Peyer's patch (tissue), 4 donors: Measurements from ENCODE around the gene APOC3. TPM values are rescaled to one million over a fixed set of nuclear protein-coding genes. Genes with fewer than 3 reads are reported as not detected.

Experiments used
- DNase-seq, 3 donors: peaks; one replicate each; pipeline ENCODE4 v3.0.0-alpha.2; 2017 to 2019
- H3K27ac ChIP-seq, 4 donors: fragments of 200-600 bp; sonication (generic); one replicate each; pipeline ENCODE4 v1.5.1; 2016 to 2019
- H3K27me3 ChIP-seq, 2 donors: fragments of 200-600 bp; sonication (generic); one replicate each; pipeline ENCODE4 v1.5.1; 2019
- H3K36me3 ChIP-seq, 3 donors: fragments of 200-600 bp; sonication (generic); one replicate each; pipeline ENCODE4 v1.5.1; 2016 to 2019
- H3K4me1 ChIP-seq, 4 donors: fragments of 200-600 bp; sonication (generic); one replicate each; pipeline ENCODE4 v1.5.1; 2016 to 2019
- H3K4me3 ChIP-seq, 4 donors: fragments of 200-600 bp; sonication (generic); 1 replicate in 3 of 4; 2 replicates in 1 of 4; pipeline ENCODE4 v1.5.1; 2016 to 2019; ENCODE audit warnings: mild to moderate bottlenecking in 1 of 4
- H3K9me3 ChIP-seq, 4 donors: fragments of 200-600 bp; sonication (generic); one replicate each; pipeline ENCODE4 v1.5.1; 2016 to 2019; ENCODE audit warnings: mild to moderate bottlenecking in 1 of 4
- CTCF ChIP-seq, 6 experiments: fragments of 450-650 bp in 4 of 6; fragments of 200-600 bp in 2 of 6; sonication (generic) in 1 of 6; IDR thresholded peaks; one replicate each; pipeline ENCODE4 v1.5.1; 2017 to 2019; ENCODE audit warnings: antibody characterized with exemption in 6 of 6, mild to moderate bottlenecking in 3 of 6, moderate library complexity in 1 of 6
- POLR2A ChIP-seq, 2 donors: fragments of 450-650 bp; IDR thresholded peaks; one replicate each; pipeline ENCODE4 v1.5.1; 2017; ENCODE audit warnings: antibody characterized with exemption in 2 of 2, mild to moderate bottlenecking in 2 of 2, moderate library complexity in 2 of 2
- total RNA-seq, 4 donors: library from RNA; depleted of rRNA; stranded (reverse); fragments of >200 nt; gene quantifications; one replicate each; pipeline ENCODE4 v1.1.0, GENCODE V29; 2016

APOC3 gene
- total RNA-seq, 4 donors from 2014 or later, result 276 to 11,857 (median 5,024) TPM

- TF ChIP-seq POLR2A (IDR thresholded peaks at IDR 0.05), result peak; percentile 69 to 93
- TF ChIP-seq CTCF (IDR thresholded peaks at IDR 0.05), result no peak
- no peaks in the 10 kb centered on the region for H3K4me1 ChIP-seq
Observed at GRCh38 chr11:116823031-116823843, 6.5 kb upstream of the APOC3 start, which contains the start of gene APOA4. APOA4 (minus strand) TSS chr11:116823304; CDS start chr11:116823191, 113 bp downstream.

GRCh38 chr11:116825434-116825833 is 4.3 kb upstream of the APOC3 start:
- DNase-seq, result no peak
- H3K4me1 ChIP-seq, result no peaks in the 10 kb centered on the region
- TF ChIP-seq POLR2A (IDR thresholded peaks at IDR 0.05) (no peak), CTCF (IDR thresholded peaks at IDR 0.05) (no peak)

More at GRCh38 chr11:116823031-116823843, 6.5 kb upstream of the APOC3 start, which contains the start of gene APOA4:
- peak within 1 kb of the TSS in 3 of 4 donors; percentile 43 to 83 (median 78) for H3K27ac ChIP-seq
- no peaks in the 10 kb centered on the region for H3K9me3 ChIP-seq
- H3K27me3 ChIP-seq, result no peaks in the 10 kb centered on the region
- peak in 1 of 3 donors; percentile 74 for DNase-seq
- peaks cover 0 to 5% (median 0%) of the 10 kb centered on the region in 3 donors for H3K36me3 ChIP-seq
- peak within 1 kb of the TSS in 2 of 4 donors; percentile 41 to 55 for H3K4me3 ChIP-seq

GRCh38 chr11:116825854-116826750 is 3.6 kb upstream of the APOC3 start:
- H3K27ac ChIP-seq, result peak overlapping the region in 2 of 4 donors; percentile 81 to 92
- H3K27me3 ChIP-seq, result no peaks in the 10 kb centered on the region
- TF ChIP-seq POLR2A (IDR thresholded peaks at IDR 0.05) (no peak), CTCF (IDR thresholded peaks at IDR 0.05) (no peak)
- peak in 2 of 3 donors; percentile 73 to 76 for DNase-seq
- H3K4me3 ChIP-seq, result peak overlapping the region in 1 of 4 donors; percentile 11
- peaks cover 0 to 4% (median 0%) of the 10 kb centered on the region in 3 donors for H3K36me3 ChIP-seq
- no peaks in the 10 kb centered on the region for H3K9me3 ChIP-seq
- no peaks in the 10 kb centered on the region for H3K4me1 ChIP-seq

More at GRCh38 chr11:116825434-116825833, 4.3 kb upstream of the APOC3 start:
- no peaks in the 10 kb centered on the region for H3K9me3 ChIP-seq
- no peaks in the 10 kb centered on the region for H3K27me3 ChIP-seq
- peaks cover 0 to 5% (median 0%) of the 10 kb centered on the region in 3 donors for H3K36me3 ChIP-seq
- no peak overlapping the region for H3K4me3 ChIP-seq
- peak overlapping the region in 2 of 4 donors; percentile 81 to 92 for H3K27ac ChIP-seq

- Histone ChIP-seq H3K4me1 (no peaks in the 10 kb centered on the region), H3K4me3 (peak overlapping the region in 1 of 4 donors; percentile 11), H3K9me3 (no peaks in the 10 kb centered on the region), H3K27me3 (no peaks in the 10 kb centered on the region), H3K36me3 (no peaks in the 10 kb centered on the region), H3K27ac (peak overlapping the region in 3 of 4 donors; percentile 49 to 92 (median 81))
- TF ChIP-seq CTCF (IDR thresholded peaks at IDR 0.05), result peak in 1 of 6 experiments; percentile 1
- TF ChIP-seq POLR2A (IDR thresholded peaks at IDR 0.05), result peak; percentile 13 to 51
- peak in 2 of 3 donors; percentile 80 to 85 for DNase-seq
Observed at GRCh38 chr11:116826751-116827431, 2.8 kb upstream of the APOC3 start.

- no peak for DNase-seq
- no peaks in the 10 kb centered on the region for H3K36me3 ChIP-seq
- no peaks in the 10 kb centered on the region for H3K27me3 ChIP-seq
- no peaks in the 10 kb centered on the region for H3K9me3 ChIP-seq
- H3K4me1 ChIP-seq, result no peaks in the 10 kb centered on the region
- no peak for TF ChIP-seq CTCF (IDR thresholded peaks at IDR 0.05)
- no peak for TF ChIP-seq POLR2A (IDR thresholded peaks at IDR 0.05)
- no peak overlapping the region for H3K4me3 ChIP-seq
- H3K27ac ChIP-seq, result peak overlapping the region in 3 of 4 donors; percentile 49 to 92 (median 81)
Observed at GRCh38 chr11:116827461-116827860, 2.2 kb upstream of the APOC3 start.
